Activated CD8-positive, alpha-beta memory T cell treated with anti-CD3 and anti-CD28 coated beads for 48 hours (primary cell): ENCODE measurements around the gene CD44.
"Not testable (repeated sequence)": the region's sequence is repeated elsewhere in the genome, so short reads cannot be mapped to it uniquely, and the experiment has no call there.

Experiments used
- DNase-seq, 3 experiments: peaks; one replicate each; pipeline ENCODE4 v3.0.0-alpha.2; 2020; ENCODE audit warnings: low read depth in 2 of 3, low spot score in 2 of 3

Gene CD44

DNA sequence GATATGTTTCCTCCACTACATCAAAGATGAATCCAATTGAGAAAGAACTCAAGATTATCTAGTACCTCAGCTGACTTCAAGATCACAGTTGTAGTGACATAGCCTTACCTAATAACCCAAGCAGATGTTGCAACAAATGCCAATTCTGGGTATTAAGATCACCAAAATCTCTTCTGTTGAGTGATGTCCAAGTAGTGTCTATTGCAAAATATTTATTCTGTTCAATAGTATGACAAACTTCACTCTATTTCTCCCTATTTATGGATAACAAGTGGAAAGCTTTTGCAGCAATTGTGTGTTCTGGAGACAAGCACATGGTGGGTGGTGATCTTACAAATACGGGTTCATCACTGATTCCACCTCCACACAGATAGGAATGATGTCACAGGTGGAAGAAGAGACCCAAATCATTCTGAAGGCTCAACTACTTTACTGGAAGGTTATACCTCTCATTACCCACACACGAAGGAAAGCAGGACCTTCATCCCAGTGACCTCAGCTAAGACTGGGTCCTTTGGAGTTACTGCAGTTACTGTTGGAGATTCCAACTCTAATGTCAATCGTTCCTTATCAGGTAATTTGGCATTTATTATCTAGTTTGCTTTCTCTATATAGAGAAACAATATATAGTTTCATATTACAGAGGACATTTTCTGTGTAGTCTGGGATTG is 72.0 kb downstream of the CD44 start:
- no peak for DNase-seq

DNA sequence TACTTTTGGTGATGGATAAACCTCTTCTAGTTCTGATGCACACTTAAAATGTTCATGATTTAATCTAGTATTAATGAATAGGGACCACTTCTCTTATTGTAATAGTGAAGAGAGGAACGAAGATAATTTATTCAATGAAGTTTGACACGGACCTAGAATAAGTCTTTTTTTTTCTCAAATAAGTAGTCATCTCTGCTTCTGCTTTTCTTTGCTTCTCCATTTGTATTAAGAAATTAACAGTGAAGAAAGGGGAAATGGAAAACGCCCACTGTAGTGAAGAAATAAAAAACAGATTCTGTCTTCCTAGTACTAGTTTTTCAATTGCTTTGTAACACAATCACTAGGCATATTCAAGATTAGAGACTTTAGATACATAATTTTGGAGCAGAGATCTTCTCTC is 73.0 kb downstream of the CD44 start:
- no peak for DNase-seq

DNA sequence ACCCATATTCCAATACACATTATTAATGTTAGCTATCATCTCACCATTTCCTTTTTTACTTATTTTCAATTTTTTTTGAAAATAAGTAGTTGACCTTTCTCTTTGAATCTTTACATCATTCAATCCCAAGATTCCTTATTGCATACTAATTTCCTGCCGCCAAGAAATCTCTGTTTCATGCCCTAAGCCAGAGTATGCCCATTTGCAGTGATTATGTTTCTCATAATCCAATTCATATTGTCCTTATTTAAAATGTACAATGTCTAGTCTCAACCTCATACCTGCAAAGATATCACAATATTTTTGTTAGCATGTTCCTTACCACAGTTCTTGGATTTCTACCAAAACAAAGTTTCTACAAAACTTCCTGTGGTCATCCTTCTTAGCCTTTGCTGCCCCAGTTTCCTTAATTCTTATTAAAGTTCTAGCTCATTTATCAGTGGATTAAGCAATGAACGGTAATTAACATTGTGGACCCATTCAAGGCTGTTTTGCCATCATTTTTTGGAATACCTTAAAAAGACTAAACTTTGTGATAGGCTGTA is 75.3 kb downstream of the CD44 start:
- DNase-seq: no peak

DNA sequence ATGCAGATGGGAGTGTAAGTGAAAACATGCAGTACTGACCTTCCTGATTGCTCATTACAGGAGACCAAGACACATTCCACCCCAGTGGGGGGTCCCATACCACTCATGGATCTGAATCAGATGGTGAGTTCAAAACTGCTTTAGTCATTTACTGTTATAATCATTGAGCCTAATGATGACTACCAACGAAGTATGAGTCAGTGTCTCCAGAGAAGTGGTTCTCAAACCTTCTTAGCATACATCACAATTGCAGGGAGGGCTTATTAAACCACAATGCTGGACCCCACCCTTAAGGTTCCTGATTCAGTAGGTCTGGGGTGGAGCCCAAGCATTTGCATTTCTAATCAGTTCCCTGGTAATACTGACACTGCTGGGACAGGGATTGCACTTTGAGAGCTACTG is 75.8 kb downstream of the CD44 start:
- no peak for DNase-seq

DNA sequence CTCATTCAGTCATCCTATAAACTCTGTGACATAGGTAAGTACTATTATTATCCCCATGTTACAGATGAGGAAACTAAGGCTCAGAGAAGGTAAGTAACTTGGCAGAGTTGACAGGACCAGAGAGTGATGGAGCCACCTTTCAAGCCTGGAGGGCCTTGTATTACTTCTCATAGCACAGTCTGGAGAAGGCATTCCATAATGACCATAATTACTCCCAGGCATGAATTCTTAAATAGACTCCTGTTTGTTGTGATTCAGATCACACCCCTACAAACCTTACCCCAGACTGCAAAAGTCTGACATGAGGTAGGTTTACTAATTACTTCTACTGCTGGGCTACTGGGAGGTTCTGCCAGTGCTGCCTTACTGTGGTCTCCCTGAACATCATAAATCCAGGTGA is 77.0 kb downstream of the CD44 start:
- DNase-seq: no peak

- DNase-seq: no peak
Observed at GRCh38 chr11:35216962-35217678, 78.1 kb downstream of the CD44 start.

GRCh38 chr11:35218956-35219355 is 80.0 kb downstream of the CD44 start:
- DNase-seq: no peak

DNA sequence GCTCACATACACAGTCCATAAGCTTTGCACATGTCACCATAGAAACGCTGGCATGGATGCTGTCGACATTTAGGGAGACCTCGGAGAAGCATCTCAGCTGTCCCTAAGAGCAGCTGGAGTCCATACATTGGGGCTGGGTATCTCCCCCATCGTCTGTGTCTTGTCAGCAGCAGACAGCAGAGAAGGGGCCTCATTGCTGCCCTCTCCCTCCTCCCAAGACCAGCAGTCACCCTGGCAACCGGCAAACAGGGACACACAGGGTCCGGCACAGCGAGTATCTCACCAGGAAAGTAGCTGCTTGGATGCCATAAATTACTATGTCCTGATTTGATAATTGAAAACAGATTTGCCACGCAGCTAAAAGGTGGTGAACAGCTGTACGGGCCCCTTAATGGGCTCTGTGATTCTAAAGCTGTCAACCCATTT is 84.4 kb downstream of the CD44 start:
- no peak for DNase-seq

DNA sequence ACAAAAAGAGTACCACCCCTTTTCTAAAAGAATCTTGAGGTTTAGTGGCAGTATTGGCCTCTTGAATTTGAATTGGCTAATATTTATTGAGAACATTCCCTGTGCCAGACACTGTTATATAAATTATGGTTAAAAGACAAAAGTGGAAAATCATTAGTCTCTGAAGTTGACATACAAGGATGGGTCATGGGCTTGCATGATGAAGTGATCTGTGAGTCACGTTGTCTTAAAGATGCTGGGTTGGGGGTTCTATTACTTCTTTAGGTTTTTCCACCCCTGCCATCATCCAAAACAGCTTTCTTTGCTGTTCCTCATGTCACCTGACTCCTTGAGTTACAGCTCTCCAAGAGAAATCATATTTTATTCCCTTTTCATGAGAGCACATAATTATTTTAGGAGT is 85.0 kb downstream of the CD44 start:
- no peak for DNase-seq

- no peak for DNase-seq
Observed at GRCh38 chr11:35225946-35226520, 87.1 kb downstream of the CD44 start.

GRCh38 chr11:35226756-35227155 is 87.8 kb downstream of the CD44 start:
- not testable (repeated sequence) for DNase-seq

DNA sequence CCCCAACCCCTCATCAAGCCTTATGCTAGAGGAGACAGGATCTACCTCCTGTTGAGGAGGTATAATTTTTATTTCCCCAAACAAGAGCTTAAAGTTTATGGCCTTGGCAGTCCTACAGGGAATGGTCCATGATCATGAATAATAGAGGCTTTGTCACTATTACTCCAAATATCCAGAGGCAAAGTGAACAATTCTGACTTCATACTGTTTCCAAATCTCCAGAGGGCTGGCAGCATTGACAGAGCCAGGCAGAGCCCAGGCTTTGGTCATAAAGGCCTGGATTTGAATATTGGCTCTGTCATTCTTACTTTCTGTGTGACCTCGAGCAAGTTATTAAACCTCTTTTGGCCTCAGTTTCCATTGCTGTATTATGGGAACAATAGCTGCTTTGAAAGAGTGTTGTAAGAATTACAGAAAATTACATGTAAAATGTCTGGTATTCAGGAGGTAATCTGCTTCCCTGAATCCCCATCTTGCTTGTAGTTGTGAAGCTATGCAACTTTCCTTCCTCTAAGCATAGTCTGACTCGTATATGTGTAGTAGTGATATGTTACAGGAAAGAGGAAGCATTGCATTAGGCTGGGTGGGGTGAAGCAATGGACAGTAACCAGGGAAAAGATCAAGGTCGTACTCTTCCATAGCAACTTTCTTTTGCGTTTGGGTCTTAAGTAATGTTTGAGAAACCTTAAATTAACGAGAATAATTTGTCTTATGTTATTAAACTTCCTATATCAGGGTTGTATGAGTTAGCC is 88.8 kb downstream of the CD44 start:
- no peak for DNase-seq

DNA sequence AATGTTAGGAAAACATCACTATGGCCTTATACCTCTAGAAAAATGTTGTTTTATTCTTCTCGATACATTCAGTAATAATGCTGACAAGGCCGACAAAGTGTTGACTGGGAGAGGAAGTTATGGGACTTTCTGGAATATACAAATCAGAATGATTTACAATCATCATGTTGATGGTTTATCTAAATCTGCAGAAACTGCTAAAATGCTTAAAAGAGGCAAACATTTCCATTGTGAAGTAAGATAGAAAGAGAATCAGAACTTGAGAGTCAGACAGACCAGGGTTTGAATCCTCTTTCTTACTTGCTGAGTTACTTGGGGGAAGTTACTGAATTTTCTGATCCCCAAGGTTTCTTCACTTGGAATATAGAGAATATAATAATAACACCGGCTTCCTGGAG is 89.4 kb downstream of the CD44 start:
- DNase-seq: no peak

DNA sequence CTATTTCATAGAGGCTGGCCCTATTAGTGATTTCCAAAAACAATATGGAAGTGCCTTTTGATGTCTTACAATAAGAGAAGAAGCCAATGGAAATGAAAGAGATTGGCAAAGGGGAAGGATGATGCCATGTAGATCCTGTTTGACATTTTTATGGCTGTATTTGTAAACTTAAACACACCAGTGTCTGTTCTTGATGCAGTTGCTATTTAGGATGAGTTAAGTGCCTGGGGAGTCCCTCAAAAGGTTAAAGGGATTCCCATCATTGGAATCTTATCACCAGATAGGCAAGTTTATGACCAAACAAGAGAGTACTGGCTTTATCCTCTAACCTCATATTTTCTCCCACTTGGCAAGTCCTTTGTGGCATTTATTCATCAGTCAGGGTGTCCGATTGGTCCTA is 91.4 kb downstream of the CD44 start:
- no peak for DNase-seq

DNA sequence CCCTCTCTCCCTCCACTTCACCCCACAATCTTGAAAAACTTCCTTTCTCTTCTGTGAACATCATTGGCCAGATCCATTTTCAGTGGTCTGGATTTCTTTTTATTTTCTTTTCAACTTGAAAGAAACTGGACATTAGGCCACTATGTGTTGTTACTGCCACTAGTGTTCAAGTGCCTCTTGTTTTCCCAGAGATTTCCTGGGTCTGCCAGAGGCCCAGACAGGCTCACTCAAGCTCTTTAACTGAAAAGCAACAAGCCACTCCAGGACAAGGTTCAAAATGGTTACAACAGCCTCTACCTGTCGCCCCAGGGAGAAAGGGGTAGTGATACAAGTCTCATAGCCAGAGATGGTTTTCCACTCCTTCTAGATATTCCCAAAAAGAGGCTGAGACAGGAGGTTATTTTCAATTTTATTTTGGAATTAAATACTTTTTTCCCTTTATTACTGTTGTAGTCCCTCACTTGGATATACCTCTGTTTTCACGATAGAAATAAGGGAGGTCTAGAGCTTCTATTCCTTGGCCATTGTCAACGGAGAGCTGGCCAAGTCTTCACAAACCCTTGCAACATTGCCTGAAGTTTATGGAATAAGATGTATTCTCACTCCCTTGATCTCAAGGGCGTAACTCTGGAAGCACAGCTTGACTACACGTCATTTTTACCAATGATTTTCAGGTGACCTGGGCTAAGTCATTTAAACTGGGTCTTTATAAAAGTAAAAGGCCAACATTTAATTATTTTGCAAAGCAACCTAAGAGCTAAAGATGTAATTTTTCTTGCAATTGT is 92.3 kb downstream of the CD44 start:
- DNase-seq: no peak

GRCh38 chr11:35232891-35233330 is 93.9 kb downstream of the CD44 start:
- no peak for DNase-seq

DNA sequence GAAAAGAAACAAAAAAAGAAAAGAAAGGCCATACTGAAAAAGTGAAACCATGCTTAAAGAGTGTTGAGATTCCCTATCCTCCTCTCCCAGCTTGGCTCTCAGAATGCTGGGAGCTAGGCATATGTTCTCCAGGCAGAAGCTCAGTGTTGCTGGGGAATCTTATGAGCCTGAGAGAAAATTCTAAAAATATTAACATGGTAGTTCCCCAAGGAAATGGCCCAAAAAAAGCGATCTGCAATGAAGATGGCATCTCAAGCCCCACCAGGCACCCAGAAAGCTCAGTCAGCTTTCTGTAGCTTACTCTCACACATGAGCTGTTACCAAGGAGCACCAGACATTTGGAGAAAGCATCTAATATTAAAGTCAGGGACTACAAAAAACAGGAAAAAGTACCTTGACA is 94.5 kb downstream of the CD44 start:
- DNase-seq: no peak

DNA sequence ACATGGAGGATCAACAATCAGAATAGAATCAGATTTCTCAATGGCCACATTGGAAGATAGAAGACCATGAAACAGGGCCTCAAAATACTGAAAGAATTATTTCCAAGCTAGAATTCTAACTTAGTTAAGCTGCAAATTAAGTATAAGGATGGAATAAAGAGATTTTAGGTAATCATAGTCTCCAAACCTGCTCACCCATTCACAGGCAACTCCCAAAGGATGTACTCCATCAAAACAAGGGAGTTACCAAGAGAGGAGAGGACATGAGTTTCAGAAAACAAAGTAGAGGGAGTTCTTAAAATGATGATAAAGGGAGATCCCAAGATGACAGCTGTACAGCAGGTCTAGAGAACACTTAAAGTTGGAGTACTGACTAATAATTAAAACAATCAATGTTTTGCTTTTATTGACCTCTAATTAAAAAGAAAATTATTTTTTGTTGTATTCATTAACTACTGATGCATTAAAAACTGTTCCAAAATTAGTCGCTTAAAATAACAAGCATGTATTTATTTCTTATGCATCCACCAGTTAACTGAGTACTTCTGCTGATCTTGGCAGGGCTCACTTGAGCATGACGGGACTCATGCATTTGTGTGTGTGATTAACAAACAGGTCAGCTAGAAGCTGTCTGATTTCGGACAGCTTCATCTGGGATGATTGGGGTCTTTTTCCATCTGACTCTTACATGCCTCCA is 95.6 kb downstream of the CD44 start:
- DNase-seq: no peak

DNA sequence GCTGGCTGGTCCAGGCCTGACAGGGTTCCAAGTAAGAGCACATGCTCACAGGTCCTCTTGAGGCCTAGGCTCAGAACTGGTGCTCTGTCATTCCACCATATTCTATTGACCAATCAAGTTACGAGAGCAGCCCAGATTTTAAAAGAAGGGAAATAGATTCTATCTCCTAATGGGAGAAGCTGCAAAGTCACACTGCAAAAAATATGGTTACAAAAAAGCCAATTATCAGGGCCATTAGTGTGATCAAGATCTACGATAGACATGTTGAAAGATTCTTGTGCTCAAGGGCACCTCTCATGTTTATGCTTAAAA is 96.1 kb downstream of the CD44 start:
- no peak for DNase-seq

DNA sequence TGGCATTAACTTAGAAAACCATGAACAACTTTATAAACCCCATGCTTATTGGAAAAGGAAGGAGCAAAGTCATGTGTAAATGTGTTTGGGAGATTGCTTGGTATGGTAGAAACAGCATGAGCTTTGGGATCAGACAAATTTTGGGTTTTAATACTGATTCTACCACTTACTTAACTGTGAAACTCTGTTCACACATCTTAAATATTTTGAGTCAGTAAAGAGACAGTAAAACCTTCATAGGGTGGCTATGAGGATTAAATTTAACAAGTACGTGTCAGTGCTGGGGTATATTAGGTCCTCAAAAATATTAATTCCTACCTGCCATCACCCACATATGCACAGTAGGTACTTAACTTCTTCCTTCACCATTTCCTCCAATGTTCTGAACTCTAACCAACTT is 96.5 kb downstream of the CD44 start:
- no peak for DNase-seq
